Breast epithelium (tissue), 4 donors: ENCODE results near the gene WFIKKN2. TPM values are rescaled to one million over a fixed set of nuclear protein-coding genes. Genes with fewer than 3 reads are reported as not detected.
A peak's percentile ranks its signal among the peaks of the same experiment; 100 is the strongest.

Experiments
- DNase-seq, 2 donors: peaks; one replicate each; pipeline ENCODE4 v3.0.0-alpha.2; 2019; ENCODE audit warnings: low spot score in 2 of 2
- H3K27ac ChIP-seq, 2 donors: fragments of 200-600 bp; sonication (generic) in 1 of 2; one replicate each; pipeline ENCODE4 v1.5.1; 2016 to 2019; ENCODE audit warnings: mild to moderate bottlenecking in 1 of 2
- H3K27me3 ChIP-seq, 2 donors: fragments of 200-600 bp; sonication (generic) in 1 of 2; one replicate each; pipeline versions ENCODE4 v1.5.1 to v1.6.0; 2017 to 2019; ENCODE audit warnings: control low read depth in 1 of 2, mild to moderate bottlenecking in 1 of 2
- H3K36me3 ChIP-seq: fragments of 200-600 bp; one replicate; pipeline ENCODE4 v1.5.1; 2019
- H3K4me1 ChIP-seq, 2 donors: fragments of 200-600 bp; sonication (generic); one replicate each; pipeline ENCODE4 v1.5.1; 2016 to 2019; ENCODE audit warnings: control low read depth in 1 of 2
- H3K4me3 ChIP-seq, 3 donors: fragments of 200-600 bp; sonication (generic); 1 replicate in 2 of 3; 2 replicates in 1 of 3; pipeline ENCODE4 v1.5.1; 2016 to 2019; ENCODE audit warnings: mild to moderate bottlenecking in 3 of 3, moderate library complexity in 2 of 3
- H3K9me3 ChIP-seq, 2 donors: fragments of 200-600 bp; sonication (generic) in 1 of 2; one replicate each; pipeline ENCODE4 v1.5.1; 2016 to 2019; ENCODE audit warnings: control low read depth in 1 of 2
- POLR2A ChIP-seq: fragments of 450-650 bp; IDR thresholded peaks from one replicate; pipeline ENCODE4 v1.6.1; 2016; ENCODE audit warnings: antibody characterized with exemption, mild to moderate bottlenecking, moderate library complexity
- POLR2AphosphoS5 ChIP-seq, 3 donors: sonication (generic); formaldehyde crosslinking; IDR thresholded peaks; one replicate each; pipeline ENCODE4 v1.6.1; 2017; ENCODE audit warnings: antibody characterized with exemption in 3 of 3
- intact Hi-C: fragments of 100-400 bp; cut with DNase I; formaldehyde crosslinking; loops from one replicate; pipeline ENCODE4 v1.15.1; 2023; ENCODE audit warnings: low total_unique reads
- total RNA-seq, 3 donors: library from RNA; depleted of rRNA; stranded (reverse); fragments of >200 nt; gene quantifications; one replicate each; pipeline ENCODE4 v1.1.0, GENCODE V29; 2016
- TF ChIP-seq, protein P1 (sequence below), 3 donors: fragments of 450-650 bp; IDR thresholded peaks; one replicate each; pipeline ENCODE4 v1.5.1; 2016 to 2017; ENCODE audit warnings: antibody characterized with exemption in 3 of 3, mild to moderate bottlenecking in 3 of 3, moderate library complexity in 3 of 3

The WFIKKN2 gene
- total RNA-seq, 3 donors from 2014 or later = not detected

DNA sequence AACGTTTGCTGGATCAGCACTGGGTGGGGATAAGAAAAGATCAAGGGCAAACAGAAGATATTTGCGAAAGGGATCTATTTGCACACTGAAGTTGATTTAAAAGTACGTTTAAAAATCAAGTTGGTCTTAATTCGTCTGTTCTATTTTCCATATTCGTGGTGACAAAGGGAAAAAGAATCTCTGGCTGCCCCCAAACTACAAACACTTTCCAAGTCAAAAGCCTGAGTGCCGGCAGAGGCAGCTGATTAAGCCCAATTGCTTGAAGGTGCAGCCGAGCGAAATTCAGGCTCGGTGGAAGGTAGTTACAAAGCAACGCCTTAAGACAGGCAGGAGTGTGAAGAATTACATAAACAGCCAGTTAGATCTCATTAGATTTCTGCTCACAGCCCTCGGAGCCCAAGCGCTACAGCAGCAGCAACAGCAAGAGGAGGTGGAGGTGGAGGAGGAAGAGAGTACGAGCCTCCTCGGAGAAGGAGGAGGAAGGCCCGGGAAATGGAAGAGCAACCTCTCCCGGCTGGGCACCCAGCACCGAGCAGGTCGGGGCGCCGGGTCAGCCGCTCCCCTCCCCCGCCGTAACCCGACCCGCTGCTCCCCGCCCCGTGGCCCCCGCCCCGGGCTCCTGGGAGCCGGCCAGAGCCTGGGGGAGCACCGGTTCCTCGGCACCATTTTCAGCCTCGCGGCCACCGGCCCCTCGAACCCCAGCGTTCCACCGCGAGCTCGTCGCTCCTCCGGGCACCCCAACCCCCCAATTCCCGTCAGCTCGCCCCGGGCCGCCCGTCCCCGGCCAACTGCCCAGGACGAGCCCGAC, 29.9 kb downstream of the WFIKKN2 start:
- intact Hi-C loops = loop anchor here (5.0 kb wide), 1 partner anchor 87 kb away; no protein-coding TSS in a partner anchor

GRCh38 chr17:50865868-50866260, 30.5 kb downstream of the WFIKKN2 start:
- intact Hi-C loops = loop anchor here (5.0 kb wide), 1 partner anchor 86 kb away; no protein-coding TSS in a partner anchor

More for the DNA sequence above, 29.9 kb downstream of the WFIKKN2 start:
- no peaks in the 10 kb centered on the region for H3K27me3 ChIP-seq
- peak in 2 of 3 donors; percentile 49 to 56 for TF ChIP-seq POLR2AphosphoS5 (IDR thresholded peaks at IDR 0.05)
- TF ChIP-seq, protein P1, sequence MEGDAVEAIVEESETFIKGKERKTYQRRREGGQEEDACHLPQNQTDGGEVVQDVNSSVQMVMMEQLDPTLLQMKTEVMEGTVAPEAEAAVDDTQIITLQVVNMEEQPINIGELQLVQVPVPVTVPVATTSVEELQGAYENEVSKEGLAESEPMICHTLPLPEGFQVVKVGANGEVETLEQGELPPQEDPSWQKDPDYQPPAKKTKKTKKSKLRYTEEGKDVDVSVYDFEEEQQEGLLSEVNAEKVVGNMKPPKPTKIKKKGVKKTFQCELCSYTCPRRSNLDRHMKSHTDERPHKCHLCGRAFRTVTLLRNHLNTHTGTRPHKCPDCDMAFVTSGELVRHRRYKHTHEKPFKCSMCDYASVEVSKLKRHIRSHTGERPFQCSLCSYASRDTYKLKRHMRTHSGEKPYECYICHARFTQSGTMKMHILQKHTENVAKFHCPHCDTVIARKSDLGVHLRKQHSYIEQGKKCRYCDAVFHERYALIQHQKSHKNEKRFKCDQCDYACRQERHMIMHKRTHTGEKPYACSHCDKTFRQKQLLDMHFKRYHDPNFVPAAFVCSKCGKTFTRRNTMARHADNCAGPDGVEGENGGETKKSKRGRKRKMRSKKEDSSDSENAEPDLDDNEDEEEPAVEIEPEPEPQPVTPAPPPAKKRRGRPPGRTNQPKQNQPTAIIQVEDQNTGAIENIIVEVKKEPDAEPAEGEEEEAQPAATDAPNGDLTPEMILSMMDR (IDR thresholded peaks at IDR 0.05) = no peak
- TF ChIP-seq POLR2A = no peak
- no peak for DNase-seq
- H3K4me3 ChIP-seq = peak overlapping the region; percentile 80 to 98 (median 97)
- no peaks in the 10 kb centered on the region for H3K9me3 ChIP-seq
- no peaks in the 10 kb centered on the region for H3K36me3 ChIP-seq
- peak overlapping the region; percentile 100 for H3K27ac ChIP-seq
- H3K4me1 ChIP-seq = no peaks in the 10 kb centered on the region

DNA sequence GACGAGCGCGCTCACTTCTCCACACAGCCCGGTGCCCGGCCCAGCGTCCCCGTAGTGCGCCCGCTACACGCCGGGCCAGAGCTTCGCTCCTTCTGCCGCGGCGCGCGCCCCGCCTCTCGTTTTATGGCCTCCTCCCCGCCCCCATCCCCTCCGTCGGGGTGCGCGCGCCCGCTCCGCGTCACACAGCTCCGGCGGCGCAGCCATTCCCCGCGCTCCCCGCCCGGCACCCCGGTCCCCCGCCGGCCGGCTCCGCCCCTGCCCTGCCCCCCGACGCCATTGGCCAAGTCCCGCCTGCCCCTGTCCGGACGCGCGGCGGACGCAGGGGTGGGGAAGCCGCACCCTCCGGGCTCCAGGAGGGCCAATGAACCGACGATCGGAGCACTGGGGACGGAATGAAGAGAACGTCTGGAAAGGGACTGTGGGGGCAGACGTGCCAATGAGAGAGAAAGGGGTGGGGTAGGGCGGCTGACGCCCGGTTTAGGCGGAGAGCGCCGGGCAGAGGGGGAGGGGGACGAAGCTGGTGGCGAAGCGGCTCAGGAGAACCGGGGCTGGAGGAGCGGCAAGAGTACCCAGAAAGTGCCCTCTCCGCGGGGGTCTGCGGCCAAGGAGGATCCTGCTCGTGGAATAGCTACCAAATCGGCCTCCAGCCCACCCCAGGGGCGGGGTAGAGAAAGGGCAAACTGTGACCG, 31.0 kb downstream of the WFIKKN2 start, which contains the start of gene TOB1:
TOB1 (minus strand) TSS at position 94 of the 689 bp plus-strand sequence. CDS start 2,337 bp downstream, outside the sequence.
- Histone ChIP-seq H3K36me3 (no peaks in the 10 kb centered on the region), H3K27me3 (no peaks in the 10 kb centered on the region), H3K4me1 (no peaks in the 10 kb centered on the region), H3K27ac (peak within 1 kb of the TSS; percentile 100), H3K9me3 (no peaks in the 10 kb centered on the region), H3K4me3 (peak within 1 kb of the TSS; percentile 80 to 98 (median 97))
- intact Hi-C loops = loop anchor here (5.0 kb wide), 1 partner anchor 86 kb away; no protein-coding TSS in a partner anchor
- DNase-seq = peak; percentile 98 to 99
- TF ChIP-seq POLR2AphosphoS5 (IDR thresholded peaks at IDR 0.05) (peak; percentile 99 to 100 (median 99)), POLR2A (peak; percentile 96)
- TF ChIP-seq, protein P1 (IDR thresholded peaks at IDR 0.05) = no peak

More at GRCh38 chr17:50865868-50866260, 30.5 kb downstream of the WFIKKN2 start:
- H3K4me1 ChIP-seq = no peaks in the 10 kb centered on the region
- no peaks in the 10 kb centered on the region for H3K36me3 ChIP-seq
- peak overlapping the region; percentile 80 to 98 (median 97) for H3K4me3 ChIP-seq
- TF ChIP-seq POLR2A = no peak
- no peak for TF ChIP-seq POLR2AphosphoS5 (IDR thresholded peaks at IDR 0.05)
- TF ChIP-seq, protein P1 (IDR thresholded peaks at IDR 0.05) = no peak
- H3K27me3 ChIP-seq = no peaks in the 10 kb centered on the region
- no peaks in the 10 kb centered on the region for H3K9me3 ChIP-seq
- peak overlapping the region; percentile 100 for H3K27ac ChIP-seq
- no peak for DNase-seq

DNA sequence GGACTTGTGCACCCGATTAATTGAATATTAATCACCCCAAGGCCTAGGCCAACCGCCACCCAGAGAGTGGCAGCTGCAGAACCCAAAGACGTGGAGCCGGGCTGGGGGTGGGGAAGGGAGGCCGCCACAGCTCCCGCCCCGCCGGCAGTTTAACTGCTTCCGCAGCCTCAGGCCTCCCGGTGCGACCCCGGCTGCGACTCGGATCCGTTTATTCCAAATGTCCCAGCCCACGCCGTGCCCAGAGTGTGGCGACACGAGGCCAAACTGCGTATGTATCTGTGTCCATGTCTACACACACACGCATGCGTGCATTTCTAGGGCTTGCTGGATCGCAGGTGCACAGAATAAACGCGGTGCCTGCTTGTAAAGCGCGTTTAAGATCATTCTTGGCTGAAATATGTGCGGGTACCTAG, 31.6 kb downstream of the WFIKKN2 start:
- no peaks in the 10 kb centered on the region for H3K36me3 ChIP-seq
- H3K9me3 ChIP-seq = no peaks in the 10 kb centered on the region
- peak in 1 of 2 donors; percentile 75 for DNase-seq
- peak overlapping the region; percentile 100 for H3K27ac ChIP-seq
- H3K27me3 ChIP-seq = no peaks in the 10 kb centered on the region
- no peaks in the 10 kb centered on the region for H3K4me1 ChIP-seq
- intact Hi-C loops = loop anchor here (5.0 kb wide), 1 partner anchor 85 kb away; no protein-coding TSS in a partner anchor
- TF ChIP-seq POLR2AphosphoS5 (IDR thresholded peaks at IDR 0.05) (peak in 2 of 3 donors; percentile 15 to 69), POLR2A (no peak)
- peak overlapping the region; percentile 80 to 98 (median 97) for H3K4me3 ChIP-seq

DNA sequence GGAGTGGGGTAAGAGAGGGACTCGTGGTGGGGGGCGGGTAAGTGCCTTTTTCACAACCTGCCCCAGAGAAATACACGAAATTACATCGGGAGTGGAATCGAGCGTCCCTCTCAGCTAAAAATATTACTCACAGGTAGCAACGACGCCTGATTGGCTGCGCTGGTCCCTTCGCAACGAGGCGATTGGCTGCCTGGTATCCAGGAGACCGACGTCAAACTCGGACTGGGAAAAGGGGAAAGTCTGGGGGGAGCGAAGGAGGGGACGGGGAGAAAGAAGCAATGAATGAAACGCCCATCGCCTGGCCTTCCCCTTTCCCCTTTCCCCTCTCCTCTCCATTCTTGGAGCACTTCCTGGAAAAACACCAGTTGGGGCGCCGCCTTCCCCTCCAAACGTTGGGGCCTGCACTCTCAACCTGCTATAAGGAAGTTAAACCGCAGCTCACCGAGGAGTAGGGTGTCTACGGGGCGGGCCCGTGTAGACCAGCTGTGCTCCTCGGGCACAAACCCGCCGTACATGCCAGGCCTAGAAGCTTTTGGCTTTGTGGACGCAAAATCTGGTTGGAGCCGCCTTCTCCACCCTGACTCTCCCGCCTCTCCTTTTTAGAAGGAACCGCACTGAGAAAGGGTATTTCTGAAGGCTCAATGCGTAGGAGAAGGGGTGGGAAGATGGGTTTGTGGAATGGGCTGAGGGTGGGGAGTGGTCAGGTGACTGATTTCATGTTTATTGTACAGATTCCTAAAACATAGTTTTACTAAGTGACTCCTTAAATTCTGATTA, 32.2 kb downstream of the WFIKKN2 start:
- no peaks in the 10 kb centered on the region for H3K4me1 ChIP-seq
- H3K9me3 ChIP-seq = no peaks in the 10 kb centered on the region
- peak; percentile 80 to 84 (median 81) for TF ChIP-seq POLR2AphosphoS5 (IDR thresholded peaks at IDR 0.05)
- TF ChIP-seq POLR2A = peak; percentile 61
- TF ChIP-seq, protein P1 (IDR thresholded peaks at IDR 0.05) = no peak
- intact Hi-C loops = loop anchor here (5.0 kb wide), 1 partner anchor 85 kb away; no protein-coding TSS in a partner anchor
- no peaks in the 10 kb centered on the region for H3K36me3 ChIP-seq
- H3K27me3 ChIP-seq = no peaks in the 10 kb centered on the region
- H3K4me3 ChIP-seq = peak overlapping the region; percentile 80 to 98 (median 97)
- peak overlapping the region; percentile 100 for H3K27ac ChIP-seq
- DNase-seq = peak; percentile 96 to 98
